Prostate gland (tissue), 2 donors: ENCODE measurements around the gene TBX18.

Source experiments
- POLR2A ChIP-seq: fragments of 450-650 bp; IDR thresholded peaks from one replicate; pipeline ENCODE4 v1.6.1; 2016; ENCODE audit warnings: antibody characterized with exemption, mild to moderate bottlenecking
- POLR2AphosphoS5 ChIP-seq: sonication (generic); formaldehyde crosslinking; IDR thresholded peaks from one replicate; pipeline ENCODE4 v1.6.1; 2017; ENCODE audit warnings: antibody characterized with exemption
- TF ChIP-seq, protein P1 (sequence below), 4 experiments: fragments of 200-600 bp in 2 of 4; fragments of 450-650 bp in 2 of 4; sonication (generic) in 2 of 4; IDR thresholded peaks; 1 replicate in 3 of 4; 2 replicates in 1 of 4; pipeline ENCODE4 v1.5.1; 2016 to 2019; ENCODE audit warnings: antibody characterized with exemption in 4 of 4, mild to moderate bottlenecking in 2 of 4, moderate library complexity in 2 of 4

- TF ChIP-seq POLR2AphosphoS5 = no peak
- TF ChIP-seq, protein P1, sequence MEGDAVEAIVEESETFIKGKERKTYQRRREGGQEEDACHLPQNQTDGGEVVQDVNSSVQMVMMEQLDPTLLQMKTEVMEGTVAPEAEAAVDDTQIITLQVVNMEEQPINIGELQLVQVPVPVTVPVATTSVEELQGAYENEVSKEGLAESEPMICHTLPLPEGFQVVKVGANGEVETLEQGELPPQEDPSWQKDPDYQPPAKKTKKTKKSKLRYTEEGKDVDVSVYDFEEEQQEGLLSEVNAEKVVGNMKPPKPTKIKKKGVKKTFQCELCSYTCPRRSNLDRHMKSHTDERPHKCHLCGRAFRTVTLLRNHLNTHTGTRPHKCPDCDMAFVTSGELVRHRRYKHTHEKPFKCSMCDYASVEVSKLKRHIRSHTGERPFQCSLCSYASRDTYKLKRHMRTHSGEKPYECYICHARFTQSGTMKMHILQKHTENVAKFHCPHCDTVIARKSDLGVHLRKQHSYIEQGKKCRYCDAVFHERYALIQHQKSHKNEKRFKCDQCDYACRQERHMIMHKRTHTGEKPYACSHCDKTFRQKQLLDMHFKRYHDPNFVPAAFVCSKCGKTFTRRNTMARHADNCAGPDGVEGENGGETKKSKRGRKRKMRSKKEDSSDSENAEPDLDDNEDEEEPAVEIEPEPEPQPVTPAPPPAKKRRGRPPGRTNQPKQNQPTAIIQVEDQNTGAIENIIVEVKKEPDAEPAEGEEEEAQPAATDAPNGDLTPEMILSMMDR (IDR thresholded peaks at IDR 0.05) = no peak
- TF ChIP-seq POLR2A = no peak
Observed at GRCh38 chr6:84766118-84766798, 1.9 kb upstream of the TBX18 start.
